Lung microvascular endothelial cell (primary cell): ENCODE data around the gene EPHB2. TPM values are rescaled to one million over a fixed set of nuclear protein-coding genes. Genes with fewer than 3 reads are reported as not detected.

Experiments used
- DNase-seq, 2 donors: peaks; one replicate each; pipeline versions ENCODE4 v3.0.0 to v3.0.0-alpha.2; 2010; ENCODE audit warnings: low read depth in 2 of 2
- total RNA-seq: library from RNA; depleted of rRNA; stranded (reverse); fragments of >200 nt; gene quantifications from 2 replicates; pipeline ENCODE4 v1.2.1, GENCODE V29; 2014

The EPHB2 gene
- total RNA-seq, 1 donor from 2014 or later, result 18.7 TPM

- DNase-seq, result peak; percentile 63 to 94
Measured at GRCh38 chr1:22749919-22750684, 39.5 kb downstream of the EPHB2 start.

GRCh38 chr1:22750685-22751051 is 40.0 kb downstream of the EPHB2 start:
- no peak for DNase-seq

DNA sequence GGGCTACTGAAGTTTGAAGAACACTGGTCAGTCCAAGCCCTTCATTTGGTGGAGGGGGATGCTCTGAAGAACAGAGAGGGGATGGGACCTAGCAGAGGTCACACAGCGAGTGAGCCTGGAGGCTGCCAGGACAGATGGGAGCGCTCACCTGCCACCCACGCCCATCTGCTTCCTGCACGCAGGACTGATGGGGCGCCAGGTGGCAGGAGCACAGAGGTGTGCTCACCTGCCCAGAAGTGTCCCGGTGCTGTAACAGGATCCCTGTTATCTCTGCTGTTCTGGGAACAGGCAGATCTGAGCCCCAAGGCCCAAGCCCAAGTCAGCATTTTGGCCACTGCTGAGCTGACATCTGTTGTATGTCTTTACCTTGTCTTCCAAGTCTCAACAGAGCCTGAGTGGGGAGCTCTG is 40.5 kb downstream of the EPHB2 start:
- DNase-seq, result no peak

- DNase-seq, result no peak
Measured at GRCh38 chr1:22752339-22752738, 41.7 kb downstream of the EPHB2 start.

DNA sequence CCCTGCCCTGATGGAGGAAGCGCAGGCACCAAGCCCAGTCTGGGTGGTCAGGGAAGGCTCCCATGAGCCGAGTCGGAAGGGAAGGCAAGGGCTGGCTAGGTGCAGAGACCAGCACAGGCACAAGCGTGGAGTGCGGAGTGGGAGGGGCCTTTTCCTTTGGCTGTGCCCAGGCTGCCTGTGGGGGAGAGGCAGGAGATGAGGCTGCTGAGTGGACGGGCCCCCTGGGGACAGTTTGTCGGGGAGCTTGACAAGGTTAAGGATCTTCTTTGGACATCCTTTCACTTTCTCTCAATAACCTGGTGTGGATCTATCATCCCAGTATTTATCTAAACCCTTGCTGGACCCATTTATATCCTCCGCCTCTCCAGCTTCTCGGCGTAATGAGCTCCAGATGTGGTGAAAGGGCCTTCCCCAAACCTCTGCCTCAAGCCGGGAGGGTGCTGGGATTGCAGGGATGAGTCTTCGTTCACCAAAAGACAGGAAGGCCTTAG is 42.9 kb downstream of the EPHB2 start:
- no peak for DNase-seq

- peak in 1 of 2 donors; percentile 75 for DNase-seq
Measured at GRCh38 chr1:22754106-22754768, 43.6 kb downstream of the EPHB2 start.

DNA sequence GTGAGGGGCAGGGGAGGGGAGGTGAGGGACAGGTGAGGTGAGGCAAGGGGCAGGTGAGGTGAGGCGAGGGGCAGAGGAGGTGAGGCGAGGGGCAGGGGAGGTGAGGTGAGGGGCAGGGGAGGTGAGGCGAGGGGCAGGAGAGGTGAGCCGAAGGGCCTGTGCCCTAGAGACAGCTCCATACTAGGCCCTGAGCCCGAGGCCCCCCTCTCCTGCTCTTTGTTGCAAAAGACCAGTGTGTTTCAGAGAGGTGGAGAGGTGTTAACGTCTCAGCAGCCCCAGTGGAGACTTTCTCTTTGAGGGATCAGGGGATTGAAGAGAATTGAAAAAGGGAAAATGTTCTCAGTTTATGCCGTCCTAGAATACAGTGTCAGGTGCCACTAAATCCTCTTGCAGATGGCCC is 44.2 kb downstream of the EPHB2 start:
- DNase-seq, result no peak

DNA sequence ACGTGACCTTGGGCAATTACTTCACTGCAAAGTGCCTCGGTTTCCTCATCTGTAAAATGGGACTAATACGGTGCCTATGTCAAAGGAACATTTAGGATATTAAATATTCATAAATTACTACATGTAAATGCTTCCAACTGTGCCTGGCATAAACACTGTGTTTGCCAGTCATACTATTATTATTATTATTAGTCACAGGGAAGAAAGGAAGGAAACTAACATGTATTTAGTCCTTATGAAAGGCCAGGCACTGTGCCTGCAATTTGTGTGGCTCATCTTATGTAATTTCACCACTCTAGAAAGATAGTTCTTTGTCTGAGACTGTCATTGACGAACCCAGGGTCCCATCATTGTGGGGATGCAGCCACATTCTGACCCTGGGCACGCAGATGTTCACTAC is 45.0 kb downstream of the EPHB2 start:
- DNase-seq, result peak; percentile 64 to 72

DNA sequence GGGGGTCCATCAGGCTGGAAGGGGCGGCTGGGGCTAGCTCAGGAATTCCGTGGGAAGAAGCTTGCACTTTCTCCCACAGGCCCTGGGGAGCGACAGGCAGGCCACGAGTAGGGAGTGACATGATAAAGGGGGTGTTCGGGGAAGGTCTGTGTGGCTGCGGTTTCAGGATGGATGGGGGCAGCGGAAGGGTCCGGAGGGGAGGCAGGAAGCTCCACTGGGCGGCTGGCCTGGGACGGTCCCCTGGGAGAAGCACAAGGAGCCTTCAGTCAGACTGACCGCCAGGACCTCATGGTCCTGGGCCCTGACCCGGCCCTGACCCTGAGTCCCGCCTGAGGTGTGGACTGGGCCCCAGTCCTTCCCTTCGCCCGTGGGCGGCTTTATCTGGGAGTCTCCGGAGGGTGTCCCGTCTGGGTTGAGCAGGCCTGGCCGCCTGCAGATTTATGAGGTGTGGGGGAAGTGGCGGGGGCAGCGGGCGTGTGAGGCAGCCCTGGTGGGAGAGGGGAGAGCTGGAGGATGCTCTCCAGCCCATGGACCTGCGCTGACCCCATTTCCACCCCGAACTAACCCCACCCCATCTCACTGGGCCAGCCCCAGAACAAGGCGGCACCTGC is 45.6 kb downstream of the EPHB2 start:
- no peak for DNase-seq

- no peak for DNase-seq
Measured at GRCh38 chr1:22760455-22760854, 49.8 kb downstream of the EPHB2 start.

DNA sequence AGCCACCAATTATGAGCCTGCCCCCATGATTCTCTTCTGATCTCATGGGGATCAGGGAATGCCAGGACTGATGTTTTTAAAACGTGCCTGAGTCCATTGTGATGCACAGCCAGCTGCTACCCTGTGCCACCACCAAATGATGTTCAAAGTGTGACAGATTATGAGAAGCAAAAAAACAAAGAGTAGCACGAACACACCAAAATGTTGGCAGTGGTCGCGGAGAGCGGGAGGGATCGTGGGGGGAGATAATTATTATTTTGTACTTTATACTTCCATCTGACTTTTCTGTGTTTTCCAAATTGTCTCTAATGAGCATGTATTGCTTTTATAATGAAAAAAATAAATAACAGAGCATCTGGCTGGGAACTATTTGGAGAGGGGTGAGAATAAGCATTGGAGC is 50.5 kb downstream of the EPHB2 start:
- no peak for DNase-seq

- DNase-seq, result no peak
Measured at GRCh38 chr1:22761821-22762220, 51.2 kb downstream of the EPHB2 start.

GRCh38 chr1:22763487-22764200 is 53.0 kb downstream of the EPHB2 start:
- DNase-seq, result no peak

DNA sequence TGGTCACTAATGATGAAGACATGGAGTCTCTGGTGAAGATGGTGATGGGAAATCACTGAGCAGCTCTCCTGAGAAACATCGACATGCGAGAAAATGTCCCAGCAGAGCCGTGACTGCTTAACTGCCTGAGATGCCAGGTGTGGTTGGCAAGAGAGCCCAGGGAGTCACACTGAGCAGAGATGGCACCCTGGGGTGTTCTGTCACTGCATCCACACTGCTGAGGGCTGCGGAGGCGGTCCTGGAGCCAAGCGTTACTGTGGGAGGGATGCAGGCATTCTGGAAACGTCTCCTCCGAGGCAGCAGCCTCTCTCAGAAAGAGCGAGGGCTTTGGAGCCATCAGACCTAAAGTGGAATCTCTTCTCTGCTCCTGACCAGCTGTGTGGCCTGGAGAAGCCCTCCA is 57.2 kb downstream of the EPHB2 start:
- no peak for DNase-seq

DNA sequence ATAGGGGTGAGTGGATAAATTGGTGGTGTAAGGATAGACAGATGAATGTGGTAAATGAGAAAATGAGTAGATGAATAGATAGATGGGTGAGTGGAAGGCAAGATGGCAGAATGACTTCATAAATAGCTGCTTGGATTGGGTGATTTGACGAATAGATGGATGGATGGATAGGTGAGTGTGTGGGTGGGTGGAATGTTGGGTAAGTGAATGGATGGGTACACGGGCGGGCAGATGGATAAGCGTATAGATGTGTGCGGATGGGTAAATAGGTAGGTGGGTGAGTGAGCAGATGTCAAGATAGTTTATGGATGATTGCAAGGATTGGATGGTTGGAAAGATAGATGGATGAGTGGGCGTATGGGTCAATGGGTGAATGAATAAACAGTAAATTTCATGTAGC is 59.3 kb downstream of the EPHB2 start:
- no peak for DNase-seq

- DNase-seq, result no peak
Measured at GRCh38 chr1:22772014-22772413, 61.4 kb downstream of the EPHB2 start.

DNA sequence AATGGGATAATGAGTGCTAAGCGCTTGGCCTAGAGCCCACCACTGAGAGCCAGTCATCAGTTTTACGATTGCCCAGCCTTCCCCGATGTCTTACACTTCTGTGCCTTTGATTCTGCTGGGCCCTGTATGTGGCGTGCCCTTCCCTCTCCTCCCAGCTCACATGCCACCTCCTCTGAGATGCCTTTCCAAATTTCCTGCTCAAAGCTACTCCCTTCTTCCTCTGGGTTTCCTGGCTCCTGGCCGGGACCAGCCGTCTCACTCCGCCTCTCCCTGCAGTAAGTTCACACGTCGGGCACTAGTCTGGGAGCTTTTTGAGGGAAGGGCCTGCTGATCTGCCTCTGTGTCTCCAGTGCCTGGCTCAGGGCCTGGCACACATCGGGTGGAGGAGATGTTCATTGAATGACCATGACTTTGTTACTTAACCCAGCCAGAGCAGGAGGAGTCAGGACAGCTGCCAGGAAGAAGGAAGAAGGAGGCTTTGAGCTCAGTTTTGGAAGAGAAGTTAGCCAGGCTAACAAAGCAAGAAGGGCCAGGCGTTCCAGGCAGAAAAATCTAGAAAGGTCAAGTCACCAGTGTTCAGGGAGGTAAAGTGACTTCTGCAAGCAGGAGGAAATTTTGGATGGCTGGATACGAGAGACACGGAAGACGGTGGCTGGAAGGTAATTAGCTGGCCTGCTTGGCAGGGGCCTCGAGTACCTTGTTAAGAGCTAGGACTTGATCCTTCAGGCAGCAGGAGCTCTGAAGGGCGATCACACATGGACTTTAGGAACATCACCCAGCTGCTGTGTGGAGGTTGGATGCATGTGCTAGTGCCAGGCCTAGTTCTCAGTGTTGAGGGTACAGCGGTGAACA is 63.6 kb downstream of the EPHB2 start:
- DNase-seq, result peak in 1 of 2 donors; percentile 45

DNA sequence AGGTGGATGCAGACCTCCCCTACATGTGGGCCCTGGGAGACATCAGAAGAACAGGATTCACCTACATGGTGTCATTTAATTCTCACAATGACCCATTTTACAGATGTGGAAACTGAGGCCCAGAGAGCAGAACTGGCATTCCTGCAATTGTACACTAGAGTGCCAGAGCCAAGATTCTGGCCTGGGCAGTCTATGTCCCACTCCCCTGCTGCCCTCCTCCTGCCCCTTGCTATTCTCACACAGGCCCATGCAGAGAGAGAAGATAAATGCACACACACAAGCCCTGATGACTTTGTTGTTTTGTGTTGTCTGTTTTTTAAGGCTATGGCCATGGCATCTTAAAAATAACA is 64.2 kb downstream of the EPHB2 start:
- DNase-seq, result no peak

DNA sequence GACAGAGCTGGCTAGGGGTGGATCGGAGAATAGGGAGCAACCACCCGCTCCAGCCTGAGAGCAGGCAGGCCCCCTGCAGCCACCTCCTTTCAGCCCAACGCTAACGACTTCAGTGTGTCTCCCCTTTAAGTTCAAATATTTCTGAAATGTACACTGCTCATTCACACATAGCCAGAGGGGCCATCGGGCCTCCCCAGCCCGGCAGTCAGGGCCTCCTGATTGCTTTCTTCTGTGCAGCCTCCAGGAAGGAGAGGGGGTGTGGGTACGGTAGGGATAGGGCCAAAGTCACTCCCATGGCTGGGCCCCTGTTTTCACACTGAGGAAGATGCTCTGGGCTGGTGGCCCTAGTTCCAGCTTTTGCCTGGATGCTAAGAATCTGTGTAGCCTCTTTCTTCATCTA is 64.8 kb downstream of the EPHB2 start:
- DNase-seq, result no peak

DNA sequence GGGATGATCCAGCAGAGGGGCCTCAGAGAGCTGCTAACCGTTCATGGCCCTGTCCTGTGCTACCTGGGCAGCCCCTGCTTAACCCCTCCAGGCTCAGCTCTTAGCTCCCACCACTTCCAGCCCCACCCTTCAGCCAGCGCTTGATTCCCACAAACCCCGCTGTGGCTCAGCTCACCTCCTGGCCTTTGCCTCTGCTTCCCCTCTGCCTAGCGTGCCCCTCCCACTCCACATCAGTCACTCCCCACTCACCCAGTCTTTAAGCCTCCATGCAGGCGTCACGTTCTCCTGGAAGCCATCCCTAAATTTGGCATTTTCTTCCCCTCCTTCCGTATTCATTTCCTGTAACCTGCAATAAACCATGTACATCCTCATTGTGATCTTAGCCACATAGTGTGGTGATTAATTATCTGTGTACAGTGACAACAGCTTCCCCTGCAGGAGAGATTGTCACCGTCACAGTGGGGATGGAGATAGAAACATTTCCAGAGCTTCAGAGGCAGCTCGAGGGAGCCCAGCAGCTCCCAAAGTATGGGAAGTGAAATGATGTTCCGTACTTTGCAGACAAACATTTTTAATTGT is 65.5 kb downstream of the EPHB2 start:
- DNase-seq, result peak; percentile 33 to 55
